GM19324 (cell line): ENCODE measurements around the gene STX7.
A peak's percentile ranks its signal among the peaks of the same experiment; 100 is the strongest.

Source experiments
- ATAC-seq: cut with Tn5 transposase; IDR thresholded peaks from one replicate; pipeline ENCODE4 v1.9.1; 2021; ENCODE audit warnings: mild to moderate bottlenecking, moderate library complexity; ENCODE audit not compliant: unreplicated experiment, low FRiP score

STX7 gene

GRCh38 chr6:132418235-132418965, 94.5 kb downstream of the STX7 start:
- ATAC-seq = no peak

GRCh38 chr6:132414761-132415160, 98.2 kb downstream of the STX7 start:
- ATAC-seq = no peak

GRCh38 chr6:132414322-132414721, 98.6 kb downstream of the STX7 start:
- ATAC-seq = no peak

GRCh38 chr6:132413499-132413802, 99.5 kb downstream of the STX7 start:
- ATAC-seq = no peak

- ATAC-seq = no peak
Measured at GRCh38 chr6:132412656-132413498, 100.0 kb downstream of the STX7 start.

GRCh38 chr6:132411296-132411695, 101.6 kb downstream of the STX7 start:
- no peak for ATAC-seq

GRCh38 chr6:132410830-132411229, 102.1 kb downstream of the STX7 start:
- ATAC-seq = no peak

- ATAC-seq = peak; percentile 33
Measured at GRCh38 chr6:132405143-132405915, 107.6 kb downstream of the STX7 start.

- no peak for ATAC-seq
Measured at GRCh38 chr6:132404736-132405135, 108.2 kb downstream of the STX7 start.

GRCh38 chr6:132404330-132404729, 108.6 kb downstream of the STX7 start:
- no peak for ATAC-seq

GRCh38 chr6:132401618-132402285, 111.2 kb downstream of the STX7 start:
- ATAC-seq = no peak

- peak; percentile 80 for ATAC-seq
Measured at GRCh38 chr6:132400883-132401617, 111.9 kb downstream of the STX7 start, which contains the start of gene MOXD1. Gene MOXD1, minus strand, starts transcription at chr6:132401475. Its CDS starts 49 bp downstream, at chr6:132401426.

- ATAC-seq = no peak
Measured at GRCh38 chr6:132400555-132400882, 112.4 kb downstream of the STX7 start.

GRCh38 chr6:132399376-132400074, 113.4 kb downstream of the STX7 start:
- no peak for ATAC-seq
